COR-L47 (cell line): ENCODE results near the gene SLC9A6.

Experiments
- DNase-seq: peaks from one replicate; lab custom pipeline; 2025; lab: John Stamatoyannopoulos, UW

Gene SLC9A6

GRCh38 chrX:135985157-135985972, at the start of gene SLC9A6:
TSS of gene SLC9A6 (plus strand) at chrX:135985435. CDS start at chrX:135985659, 224 bp downstream.
- DNase-seq, result peak; percentile 46

DNA sequence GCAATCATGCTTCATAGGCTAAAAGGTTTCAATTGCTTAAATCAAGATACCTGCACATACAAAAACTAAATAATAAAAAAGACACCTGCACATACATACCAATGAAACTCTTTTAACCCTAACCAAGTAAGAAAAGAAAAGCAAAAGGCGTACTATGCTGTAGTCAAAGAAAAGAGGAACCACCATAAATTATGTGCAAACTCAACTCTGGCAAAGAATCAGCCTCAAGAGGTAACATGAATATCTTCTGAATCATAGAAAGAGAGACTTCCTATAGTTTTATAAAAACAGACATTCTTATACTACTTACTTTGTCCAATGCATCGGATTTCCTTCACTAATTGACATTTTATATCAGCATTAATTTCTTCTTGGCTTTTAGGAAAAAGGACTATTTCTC, 40.7 kb upstream of the SLC9A6 start:
- no peak for DNase-seq

DNA sequence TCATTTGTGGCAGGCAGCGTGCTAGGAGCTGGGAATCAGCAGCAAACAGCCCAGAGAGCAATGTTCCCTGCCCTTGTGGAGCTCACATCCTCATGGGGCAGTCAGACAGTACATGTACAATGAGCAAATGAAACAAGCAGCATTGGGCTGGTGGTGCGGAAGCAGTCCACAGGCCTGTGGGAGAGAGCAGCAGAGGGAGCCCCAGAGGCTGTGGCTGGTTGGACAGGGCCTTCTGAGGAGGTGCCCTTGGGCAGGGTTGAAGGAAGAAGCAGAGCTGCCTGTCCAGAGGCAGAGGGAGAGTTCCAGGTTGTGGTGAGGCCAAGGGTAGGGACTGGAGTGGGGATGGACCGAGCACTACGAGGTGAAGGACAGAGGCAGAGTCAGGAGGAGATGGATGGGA, 33.9 kb upstream of the SLC9A6 start:
- DNase-seq, result no peak

- no peak for DNase-seq
Observed at GRCh38 chrX:135973025-135973547, 12.1 kb upstream of the SLC9A6 start.

DNA sequence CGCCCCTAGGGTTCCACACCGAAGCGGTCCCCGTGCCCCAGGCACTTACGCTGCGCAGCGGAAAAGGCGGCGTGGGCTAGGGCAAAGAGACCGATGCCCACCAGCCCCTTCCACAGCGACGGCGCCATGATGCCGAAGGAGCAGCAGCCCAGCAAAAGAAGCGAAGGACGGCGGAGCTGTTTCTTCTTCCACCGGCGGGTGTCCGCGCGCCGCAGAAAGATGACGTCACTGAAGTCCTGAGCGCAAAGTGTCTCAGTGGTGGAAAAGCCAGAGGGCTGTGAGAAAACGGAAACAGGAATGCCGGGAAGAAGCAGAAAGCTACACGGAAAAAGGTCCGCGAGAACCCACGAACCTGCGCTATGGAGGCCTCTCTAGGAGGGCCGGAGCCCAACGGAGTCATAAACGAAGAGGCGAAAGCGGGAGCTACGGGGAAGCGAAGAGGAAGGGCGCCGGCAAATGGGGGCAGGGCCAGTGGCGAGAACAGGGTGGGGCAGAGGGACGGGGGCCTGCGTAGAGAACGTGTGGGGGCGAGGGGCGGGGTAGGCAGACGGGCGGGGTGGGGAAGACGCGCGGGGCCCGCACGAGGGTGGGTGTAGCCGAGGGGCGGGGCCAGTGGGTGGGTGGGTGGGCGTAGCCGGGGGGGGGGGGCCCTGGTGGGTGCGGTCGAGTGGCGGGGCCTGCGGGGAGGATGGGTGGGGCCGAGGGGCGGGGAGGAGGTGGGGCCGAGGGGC, 11.5 kb upstream of the SLC9A6 start, which contains the start of gene MMGT1:
TSS of gene MMGT1 (minus strand) at position 441 of the 731 bp plus-strand sequence. CDS start at position 128, 313 bp downstream.
- peak; percentile 78 for DNase-seq

- peak; percentile 44 for DNase-seq
Observed at GRCh38 chrX:135974279-135974856, 10.9 kb upstream of the SLC9A6 start.

DNA sequence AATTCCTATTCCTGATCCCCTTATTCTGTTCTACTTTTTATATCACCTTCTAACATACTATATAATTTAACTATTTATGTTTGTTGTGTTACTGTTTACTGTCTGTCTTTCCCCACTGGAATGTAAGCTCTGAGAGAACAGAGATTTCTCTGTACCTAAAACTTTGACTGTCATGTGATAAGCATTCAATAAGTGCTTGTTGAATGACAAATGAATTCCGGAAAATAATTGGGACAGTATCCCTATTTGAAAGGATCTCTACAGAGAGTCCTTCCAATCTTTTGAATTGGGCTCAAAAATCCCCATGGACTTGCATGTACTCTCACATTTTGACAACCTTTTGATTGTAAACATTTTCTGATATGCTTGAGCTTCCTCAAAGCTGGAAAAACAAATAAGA, 9.8 kb upstream of the SLC9A6 start:
- no peak for DNase-seq

DNA sequence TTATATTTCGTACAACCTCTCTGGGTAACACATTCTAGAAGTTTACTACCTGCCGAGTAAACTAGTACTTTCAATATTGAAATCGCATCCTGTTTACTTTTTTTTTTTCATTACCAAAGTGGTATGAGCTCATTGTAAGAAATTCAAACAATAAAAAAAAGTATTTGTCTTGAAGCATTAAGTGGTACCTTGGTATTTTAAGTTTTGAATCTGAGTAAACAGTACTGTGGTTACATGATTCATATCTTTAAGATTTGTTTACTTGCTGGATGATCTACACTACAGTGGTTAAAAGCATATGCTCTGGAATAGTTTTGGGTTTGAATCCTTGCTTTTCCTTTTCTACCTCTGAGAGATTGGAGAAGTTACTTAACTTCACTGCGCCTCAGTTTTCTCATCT, 7.6 kb upstream of the SLC9A6 start:
- DNase-seq, result no peak

- DNase-seq, result no peak
Observed at GRCh38 chrX:135981010-135981409, 4.2 kb upstream of the SLC9A6 start.

GRCh38 chrX:135981668-135982067, 3.6 kb upstream of the SLC9A6 start:
- no peak for DNase-seq

DNA sequence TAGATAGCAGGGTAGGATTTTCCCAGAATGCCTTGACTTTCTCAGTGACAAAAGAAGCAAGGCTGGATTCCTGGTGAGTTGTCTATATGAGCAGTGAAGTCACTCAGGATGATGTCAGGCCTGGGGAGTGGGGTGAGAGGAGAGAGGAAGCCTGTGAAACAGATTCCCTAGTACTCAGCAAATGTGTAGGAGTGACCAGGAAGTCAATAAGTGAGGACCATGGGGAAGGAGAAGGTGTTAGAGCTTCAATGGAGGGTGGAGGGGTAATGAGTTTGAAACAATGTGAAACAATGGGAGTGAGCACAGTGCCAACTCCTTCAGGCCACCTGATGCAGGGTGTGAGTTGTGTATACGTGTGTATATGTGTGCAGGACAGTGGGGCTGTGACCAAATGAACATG, 2.4 kb upstream of the SLC9A6 start:
- DNase-seq, result no peak

GRCh38 chrX:135984256-135984655, 979 bp upstream of the SLC9A6 start:
- DNase-seq, result no peak

- no peak for DNase-seq
Observed at GRCh38 chrX:135984791-135985156, 461 bp upstream of the SLC9A6 start.

DNA sequence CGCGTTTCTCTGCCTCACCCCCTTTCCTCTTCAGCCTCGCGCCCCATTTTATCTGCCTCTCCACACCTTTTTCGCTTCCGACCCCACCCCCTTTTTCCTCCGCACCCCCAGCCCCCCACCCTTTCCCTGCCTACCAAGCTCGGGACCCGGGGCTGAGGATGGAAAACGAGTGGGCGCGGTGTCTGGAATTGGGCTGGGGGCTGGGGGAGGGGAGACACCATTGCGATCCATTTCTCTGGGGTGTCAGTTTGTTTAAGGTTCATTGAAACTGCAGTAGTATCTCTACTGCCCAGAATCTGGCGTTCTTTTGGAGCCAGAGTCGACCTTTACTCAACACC, 707 bp downstream of the SLC9A6 start:
- no peak for DNase-seq

DNA sequence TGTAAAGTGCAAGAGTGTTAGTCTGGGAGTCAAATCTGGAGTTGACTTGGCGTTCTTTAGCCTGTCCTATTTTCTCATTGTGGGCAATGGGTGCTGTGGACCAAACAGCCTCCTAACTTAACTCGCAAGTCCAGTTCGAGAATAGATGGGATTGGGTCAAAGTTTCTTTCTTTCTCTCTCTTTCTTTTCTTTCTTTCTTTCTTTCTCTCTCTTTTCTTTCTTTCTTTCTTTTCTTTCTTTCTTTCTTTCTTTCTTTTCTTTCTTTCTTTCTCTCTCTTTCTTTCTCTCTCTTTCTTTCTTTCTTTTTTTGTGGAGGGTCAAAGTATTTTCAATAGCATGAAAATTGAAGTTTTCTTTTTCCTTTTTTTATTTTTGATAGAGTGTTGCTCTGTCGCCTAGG, 3.0 kb downstream of the SLC9A6 start:
- no peak for DNase-seq

DNA sequence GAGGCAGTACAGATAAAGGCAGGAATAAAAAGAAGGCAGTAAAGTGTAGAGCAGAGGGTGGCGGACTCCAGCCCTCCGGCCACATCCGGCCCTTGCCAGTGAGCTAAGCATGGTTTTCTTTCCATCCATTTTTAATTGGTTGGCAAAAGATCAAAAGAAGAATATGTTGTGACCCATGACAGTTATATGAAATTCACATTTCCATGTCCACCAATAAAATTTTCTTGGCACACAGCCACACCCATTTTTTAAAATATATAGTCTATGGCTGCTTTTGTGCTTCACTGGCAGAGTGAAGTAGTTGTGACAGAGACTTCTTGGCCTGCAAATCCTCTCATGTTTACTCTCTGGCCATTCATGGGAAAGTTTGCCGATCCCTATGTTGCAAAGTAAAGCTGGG, 29.8 kb downstream of the SLC9A6 start:
- no peak for DNase-seq

GRCh38 chrX:136016881-136017280, 31.6 kb downstream of the SLC9A6 start:
- DNase-seq, result no peak

DNA sequence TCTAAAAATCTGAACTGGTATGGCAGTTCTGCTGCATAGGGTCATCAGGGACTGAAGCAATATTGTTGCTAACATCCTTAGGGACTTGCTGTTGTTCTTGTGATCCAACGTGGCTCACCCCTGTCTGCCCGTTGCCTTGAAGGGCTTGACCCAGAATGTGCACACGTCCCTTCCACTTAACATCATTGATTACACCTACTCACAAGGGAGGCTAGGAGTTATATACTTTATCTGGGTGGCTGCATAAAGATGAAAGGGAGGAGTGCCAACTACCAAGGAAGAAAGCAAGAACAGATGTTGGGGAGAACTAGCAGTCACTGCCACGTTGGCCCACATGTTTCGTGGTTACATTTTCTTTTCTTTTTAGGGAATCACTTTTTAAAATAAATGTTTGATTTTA, 34.0 kb downstream of the SLC9A6 start:
- no peak for DNase-seq

- DNase-seq, result no peak
Observed at GRCh38 chrX:136021160-136021559, 35.9 kb downstream of the SLC9A6 start.

GRCh38 chrX:136021903-136022302, 36.7 kb downstream of the SLC9A6 start:
- DNase-seq, result no peak

- DNase-seq, result no peak
Observed at GRCh38 chrX:136025091-136025490, 39.9 kb downstream of the SLC9A6 start.

- DNase-seq, result peak; percentile 20
Observed at GRCh38 chrX:136028383-136028984, 43.2 kb downstream of the SLC9A6 start.
